HEK293 (cell line): Measurements from ENCODE around the gene LDLRAD4.

ENCODE experiments used
- HOXA7 ChIP-seq: sonication (generic); formaldehyde crosslinking; IDR thresholded peaks from 2 replicates; pipeline ENCODE4 v1.8.1; 2022; ENCODE audit warnings: missing genetic modification reagents, borderline replicate concordance
- ZNF114 ChIP-seq: fragments of 450-650 bp; formaldehyde crosslinking; IDR thresholded peaks from 2 replicates; pipeline ENCODE4 v1.5.0; 2017; ENCODE audit warnings: missing biosample characterization, missing genetic modification characterization
- TF ChIP-seq, protein P1 (sequence below): fragments of 450-650 bp; formaldehyde crosslinking; IDR thresholded peaks from 2 replicates; pipeline ENCODE4 v1.5.1; 2016; ENCODE audit warnings: missing biosample characterization, missing genetic modification characterization
- TF ChIP-seq, protein P2 (sequence below): IDR thresholded peaks from 2 replicates; pipeline ENCODE4 v1.6.1; 2011; ENCODE audit warnings: mild to moderate bottlenecking, low read depth, low read length, borderline replicate concordance

DNA sequence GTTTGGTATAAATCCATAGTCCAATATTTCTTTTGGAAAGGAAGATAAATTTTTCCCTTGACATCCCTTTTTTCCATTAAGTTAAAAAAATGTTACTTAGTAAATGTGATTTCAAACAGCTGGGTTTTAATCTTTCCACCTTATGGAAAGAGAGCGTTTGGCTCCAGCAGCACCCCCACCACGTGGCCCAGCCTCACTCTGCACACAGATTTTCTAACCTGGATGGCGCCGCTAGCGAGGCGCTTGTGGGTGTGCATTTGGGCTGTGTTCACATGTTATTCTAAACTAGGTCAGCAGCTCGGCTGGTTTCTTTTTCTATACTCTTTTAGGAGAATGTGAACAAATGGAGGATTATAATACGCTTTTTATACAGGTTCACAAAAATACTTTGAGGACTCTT lies 218.0 kb downstream of the LDLRAD4 start:
- TF ChIP-seq HOXA7 (CRISPR knock-in tag) = no peak
- TF ChIP-seq, protein P1, sequence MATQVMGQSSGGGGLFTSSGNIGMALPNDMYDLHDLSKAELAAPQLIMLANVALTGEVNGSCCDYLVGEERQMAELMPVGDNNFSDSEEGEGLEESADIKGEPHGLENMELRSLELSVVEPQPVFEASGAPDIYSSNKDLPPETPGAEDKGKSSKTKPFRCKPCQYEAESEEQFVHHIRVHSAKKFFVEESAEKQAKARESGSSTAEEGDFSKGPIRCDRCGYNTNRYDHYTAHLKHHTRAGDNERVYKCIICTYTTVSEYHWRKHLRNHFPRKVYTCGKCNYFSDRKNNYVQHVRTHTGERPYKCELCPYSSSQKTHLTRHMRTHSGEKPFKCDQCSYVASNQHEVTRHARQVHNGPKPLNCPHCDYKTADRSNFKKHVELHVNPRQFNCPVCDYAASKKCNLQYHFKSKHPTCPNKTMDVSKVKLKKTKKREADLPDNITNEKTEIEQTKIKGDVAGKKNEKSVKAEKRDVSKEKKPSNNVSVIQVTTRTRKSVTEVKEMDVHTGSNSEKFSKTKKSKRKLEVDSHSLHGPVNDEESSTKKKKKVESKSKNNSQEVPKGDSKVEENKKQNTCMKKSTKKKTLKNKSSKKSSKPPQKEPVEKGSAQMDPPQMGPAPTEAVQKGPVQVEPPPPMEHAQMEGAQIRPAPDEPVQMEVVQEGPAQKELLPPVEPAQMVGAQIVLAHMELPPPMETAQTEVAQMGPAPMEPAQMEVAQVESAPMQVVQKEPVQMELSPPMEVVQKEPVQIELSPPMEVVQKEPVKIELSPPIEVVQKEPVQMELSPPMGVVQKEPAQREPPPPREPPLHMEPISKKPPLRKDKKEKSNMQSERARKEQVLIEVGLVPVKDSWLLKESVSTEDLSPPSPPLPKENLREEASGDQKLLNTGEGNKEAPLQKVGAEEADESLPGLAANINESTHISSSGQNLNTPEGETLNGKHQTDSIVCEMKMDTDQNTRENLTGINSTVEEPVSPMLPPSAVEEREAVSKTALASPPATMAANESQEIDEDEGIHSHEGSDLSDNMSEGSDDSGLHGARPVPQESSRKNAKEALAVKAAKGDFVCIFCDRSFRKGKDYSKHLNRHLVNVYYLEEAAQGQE (tag by site-specific recombination) = no peak
- TF ChIP-seq ZNF114 (tag by site-specific recombination) = no peak
- TF ChIP-seq, protein P2, sequence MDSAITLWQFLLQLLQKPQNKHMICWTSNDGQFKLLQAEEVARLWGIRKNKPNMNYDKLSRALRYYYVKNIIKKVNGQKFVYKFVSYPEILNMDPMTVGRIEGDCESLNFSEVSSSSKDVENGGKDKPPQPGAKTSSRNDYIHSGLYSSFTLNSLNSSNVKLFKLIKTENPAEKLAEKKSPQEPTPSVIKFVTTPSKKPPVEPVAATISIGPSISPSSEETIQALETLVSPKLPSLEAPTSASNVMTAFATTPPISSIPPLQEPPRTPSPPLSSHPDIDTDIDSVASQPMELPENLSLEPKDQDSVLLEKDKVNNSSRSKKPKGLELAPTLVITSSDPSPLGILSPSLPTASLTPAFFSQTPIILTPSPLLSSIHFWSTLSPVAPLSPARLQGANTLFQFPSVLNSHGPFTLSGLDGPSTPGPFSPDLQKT = no peak
